ENCODE results near the gene CNN2.

DNA sequence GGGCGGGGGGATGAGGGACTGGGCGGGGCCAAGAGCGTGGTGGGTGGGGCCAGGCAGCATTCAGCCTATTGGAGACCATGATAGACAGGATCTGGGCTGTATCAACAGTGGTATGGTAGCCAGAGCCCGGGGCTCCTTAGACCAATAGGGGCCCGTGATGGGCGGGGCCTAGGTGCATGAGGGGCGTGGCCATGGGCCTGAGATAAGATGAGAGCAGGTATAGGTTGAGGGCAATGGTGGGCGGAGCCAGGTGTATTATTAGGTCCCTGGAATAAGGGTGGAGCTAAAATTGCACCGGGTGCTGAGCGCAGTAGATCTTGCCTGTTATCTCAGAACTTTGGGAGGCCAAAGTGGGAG, 18.8 kb downstream of the CNN2 start:
- TF ChIP-seq GATA3 (IDR thresholded peaks at IDR 0.05; ENCODE audit: low read depth, low read length) = no peak
- no peak for TF ChIP-seq GATA2 (IDR thresholded peaks at IDR 0.05; ENCODE audit: low read depth, low read length)
